Measurements from ENCODE around the gene CDCA8.
"Not testable (repeated sequence)": the region's sequence is repeated elsewhere in the genome, so short reads cannot be mapped to it uniquely, and the experiment has no call there.

The CDCA8 gene

DNA sequence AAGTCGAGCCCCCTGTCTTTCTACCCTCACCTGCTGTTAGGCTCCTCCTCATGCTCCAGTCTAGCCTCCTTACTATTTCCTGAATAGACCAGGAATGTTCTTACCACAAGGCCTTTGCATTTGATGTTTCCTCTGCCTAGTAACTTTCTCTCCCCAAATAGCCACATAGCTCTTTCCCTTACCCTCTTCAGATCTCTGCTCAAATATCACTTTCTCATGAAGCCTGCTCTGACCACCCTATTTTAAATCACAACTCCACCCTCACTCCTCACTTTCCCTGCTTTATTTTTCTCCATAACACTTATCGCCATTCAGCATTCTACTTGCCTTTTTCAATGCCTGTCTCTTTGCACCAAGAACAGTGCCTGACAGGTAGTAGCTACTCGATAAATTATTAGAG lies 6.6 kb upstream of the CDCA8 start:
- H3K4me3 ChIP-seq (ENCODE audit: low read depth, low read length) = no peak overlapping the region
- TF ChIP-seq, protein P1, sequence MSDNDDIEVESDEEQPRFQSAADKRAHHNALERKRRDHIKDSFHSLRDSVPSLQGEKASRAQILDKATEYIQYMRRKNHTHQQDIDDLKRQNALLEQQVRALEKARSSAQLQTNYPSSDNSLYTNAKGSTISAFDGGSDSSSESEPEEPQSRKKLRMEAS (IDR thresholded peaks at IDR 0.05; ENCODE audit: low read depth, low read length) = no peak
- TF ChIP-seq, protein P2, sequence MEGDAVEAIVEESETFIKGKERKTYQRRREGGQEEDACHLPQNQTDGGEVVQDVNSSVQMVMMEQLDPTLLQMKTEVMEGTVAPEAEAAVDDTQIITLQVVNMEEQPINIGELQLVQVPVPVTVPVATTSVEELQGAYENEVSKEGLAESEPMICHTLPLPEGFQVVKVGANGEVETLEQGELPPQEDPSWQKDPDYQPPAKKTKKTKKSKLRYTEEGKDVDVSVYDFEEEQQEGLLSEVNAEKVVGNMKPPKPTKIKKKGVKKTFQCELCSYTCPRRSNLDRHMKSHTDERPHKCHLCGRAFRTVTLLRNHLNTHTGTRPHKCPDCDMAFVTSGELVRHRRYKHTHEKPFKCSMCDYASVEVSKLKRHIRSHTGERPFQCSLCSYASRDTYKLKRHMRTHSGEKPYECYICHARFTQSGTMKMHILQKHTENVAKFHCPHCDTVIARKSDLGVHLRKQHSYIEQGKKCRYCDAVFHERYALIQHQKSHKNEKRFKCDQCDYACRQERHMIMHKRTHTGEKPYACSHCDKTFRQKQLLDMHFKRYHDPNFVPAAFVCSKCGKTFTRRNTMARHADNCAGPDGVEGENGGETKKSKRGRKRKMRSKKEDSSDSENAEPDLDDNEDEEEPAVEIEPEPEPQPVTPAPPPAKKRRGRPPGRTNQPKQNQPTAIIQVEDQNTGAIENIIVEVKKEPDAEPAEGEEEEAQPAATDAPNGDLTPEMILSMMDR (IDR thresholded peaks at IDR 0.05; ENCODE audit: low read depth, low read length) = no peak
- TF ChIP-seq MYC (IDR thresholded peaks at IDR 0.05; ENCODE audit: low read depth, low read length) (no peak), POLR2A (IDR thresholded peaks at IDR 0.05; ENCODE audit: extremely low read depth, insufficient read length) (no peak)
- no peak for DNase-seq (ENCODE audit: low read depth)

DNA sequence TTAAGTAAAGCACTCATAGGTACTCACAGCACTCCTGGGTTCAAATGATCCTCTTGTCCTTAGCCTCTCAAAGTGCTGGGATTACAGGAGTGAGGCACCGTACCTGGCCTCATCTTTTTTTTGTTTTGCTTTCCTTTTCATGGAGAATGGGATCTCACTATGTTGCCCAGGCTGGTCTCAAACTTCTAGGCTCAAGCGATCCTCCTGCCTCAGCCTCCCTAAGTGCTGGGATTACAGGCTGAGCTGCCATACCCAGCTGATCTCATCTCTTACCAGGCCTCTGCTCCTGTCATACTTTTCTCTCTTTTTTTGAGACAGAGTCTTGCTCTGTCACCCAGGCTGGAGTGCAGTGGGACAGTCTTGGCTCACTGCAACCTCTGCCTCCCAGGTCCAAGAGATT lies 4.6 kb upstream of the CDCA8 start:
- not testable (repeated sequence) for DNase-seq (ENCODE audit: low read depth); H3K4me3 ChIP-seq (ENCODE audit: low read depth, low read length)

DNA sequence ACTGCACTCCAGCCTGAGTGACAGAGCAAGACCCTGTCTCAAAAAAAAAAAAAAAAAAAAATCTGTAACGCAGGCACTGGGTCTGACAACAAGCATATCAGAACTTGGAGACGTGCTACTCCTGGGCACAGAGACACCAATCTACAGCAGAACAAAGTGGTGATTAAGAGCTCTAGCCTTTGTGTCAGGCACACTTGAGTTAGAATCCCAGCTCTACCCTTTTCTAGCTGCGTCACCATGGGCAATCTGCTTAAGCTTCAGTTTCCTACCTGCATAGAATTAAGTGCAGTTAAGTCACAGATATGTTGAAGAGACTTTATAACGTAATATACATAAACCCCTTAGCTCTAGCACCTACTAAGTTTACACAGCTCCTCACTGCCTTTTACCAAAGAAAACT lies 3.4 kb upstream of the CDCA8 start:
- no peak for DNase-seq (ENCODE audit: low read depth)
- TF ChIP-seq MYC (IDR thresholded peaks at IDR 0.05; ENCODE audit: low read depth, low read length) (no peak), POLR2A (IDR thresholded peaks at IDR 0.05; ENCODE audit: extremely low read depth, insufficient read length) (no peak)
- TF ChIP-seq, protein P1 (IDR thresholded peaks at IDR 0.05; ENCODE audit: low read depth, low read length) = no peak
- TF ChIP-seq, protein P2 (IDR thresholded peaks at IDR 0.05; ENCODE audit: low read depth, low read length) = no peak
- H3K4me3 ChIP-seq (ENCODE audit: low read depth, low read length) = peak overlapping the region; percentile 83

DNA sequence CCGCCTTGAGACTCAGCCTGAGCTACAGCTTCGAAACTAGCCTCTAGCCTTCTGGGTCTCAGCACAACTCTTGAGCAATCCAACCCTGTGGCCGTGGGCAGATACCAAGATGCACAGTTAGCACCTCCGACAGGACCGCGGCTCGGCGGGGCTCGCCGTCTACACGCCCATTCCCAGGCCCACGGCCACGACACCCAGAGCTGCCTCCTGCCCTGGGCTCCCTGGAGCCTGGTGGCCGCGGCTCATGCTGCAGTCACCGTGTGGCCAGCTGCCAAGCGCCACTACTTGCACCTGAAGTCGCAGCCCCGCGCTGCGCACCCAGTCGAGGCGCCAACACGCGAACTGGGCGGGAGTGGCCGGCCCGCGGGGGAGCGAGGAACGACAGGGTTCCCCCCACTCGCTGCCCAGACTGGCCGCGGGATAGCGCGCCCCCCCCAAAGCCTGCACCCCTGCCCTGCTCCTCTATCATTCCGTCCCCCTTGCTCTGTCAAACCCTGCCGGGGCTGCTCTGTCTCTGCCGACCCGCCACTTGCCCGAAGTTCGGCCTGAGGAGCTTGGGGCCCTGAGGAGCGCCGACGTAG lies 729 bp upstream of the CDCA8 start:
- DNase-seq (ENCODE audit: low read depth) = peak; percentile 76
- TF ChIP-seq, protein P2 (IDR thresholded peaks at IDR 0.05; ENCODE audit: low read depth, low read length) = no peak
- TF ChIP-seq, protein P1 (IDR thresholded peaks at IDR 0.05; ENCODE audit: low read depth, low read length) = no peak
- no peak for TF ChIP-seq MYC (IDR thresholded peaks at IDR 0.05; ENCODE audit: low read depth, low read length)
- no peak for TF ChIP-seq POLR2A (IDR thresholded peaks at IDR 0.05; ENCODE audit: extremely low read depth, insufficient read length)
- peak overlapping the region; percentile 82 for H3K4me3 ChIP-seq (ENCODE audit: low read depth, low read length)

DNA sequence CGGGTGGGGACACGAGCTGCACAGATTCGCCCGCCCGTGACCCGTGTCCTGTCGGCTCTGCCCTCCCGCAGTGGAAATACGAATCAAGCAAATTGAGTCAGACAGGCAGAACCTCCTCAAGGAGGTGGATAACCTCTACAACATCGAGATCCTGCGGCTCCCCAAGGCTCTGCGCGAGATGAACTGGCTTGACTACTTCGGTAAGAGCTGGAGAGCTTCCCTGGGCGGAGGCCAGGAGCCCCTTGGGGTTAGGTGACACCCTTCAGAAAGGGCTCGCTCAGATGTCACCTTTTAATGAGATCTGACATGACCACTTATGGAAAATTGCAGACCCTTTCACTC lies 489 bp downstream of the CDCA8 start:
- no peak for DNase-seq (ENCODE audit: low read depth)
- peak overlapping the region; percentile 80 for H3K4me3 ChIP-seq (ENCODE audit: low read depth, low read length)
- TF ChIP-seq, protein P2 (IDR thresholded peaks at IDR 0.05; ENCODE audit: low read depth, low read length) = no peak
- TF ChIP-seq, protein P1 (IDR thresholded peaks at IDR 0.05; ENCODE audit: low read depth, low read length) = no peak
- no peak for TF ChIP-seq MYC (IDR thresholded peaks at IDR 0.05; ENCODE audit: low read depth, low read length)
- TF ChIP-seq POLR2A (IDR thresholded peaks at IDR 0.05; ENCODE audit: extremely low read depth, insufficient read length) = no peak

DNA sequence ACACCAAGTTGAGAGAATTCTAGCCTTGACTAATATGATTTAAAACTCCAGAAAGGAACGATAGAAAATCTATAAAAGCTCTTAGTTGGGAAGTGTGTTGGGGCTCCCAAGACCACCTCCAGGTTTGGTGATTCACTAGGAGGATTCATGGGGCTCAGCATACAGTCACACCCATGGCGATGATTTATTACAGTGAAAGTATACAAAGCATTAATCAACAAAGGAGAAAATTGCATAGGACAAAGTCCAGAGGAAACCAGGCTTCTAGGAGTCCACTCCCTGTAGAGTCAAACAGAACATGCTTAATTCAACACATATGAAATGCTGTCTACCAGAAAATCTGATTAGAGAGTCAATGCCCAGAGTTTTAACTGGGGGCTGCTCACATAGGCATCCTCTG lies 4.8 kb downstream of the CDCA8 start:
- no peak for DNase-seq (ENCODE audit: low read depth)
- TF ChIP-seq, protein P2 (IDR thresholded peaks at IDR 0.05; ENCODE audit: low read depth, low read length) = no peak
- TF ChIP-seq POLR2A (IDR thresholded peaks at IDR 0.05; ENCODE audit: extremely low read depth, insufficient read length) (no peak), MYC (IDR thresholded peaks at IDR 0.05; ENCODE audit: low read depth, low read length) (no peak)
- TF ChIP-seq, protein P1 (IDR thresholded peaks at IDR 0.05; ENCODE audit: low read depth, low read length) = no peak
- H3K4me3 ChIP-seq (ENCODE audit: low read depth, low read length) = no peak overlapping the region

Measured in NB4 (cell line).